ENCODE data around the gene CREB3L1.
A peak's percentile ranks its signal among the peaks of the same experiment; 100 is the strongest.
"Not testable (repeated sequence)": the region's sequence is repeated elsewhere in the genome, so short reads cannot be mapped to it uniquely, and the experiment has no call there.

Gene CREB3L1

GRCh38 chr11:46296059-46296527 is 18.6 kb downstream of the CREB3L1 start:
- no peak for DNase-seq (ENCODE audit: low read depth in 2 of 2)

GRCh38 chr11:46296528-46297448 is 19.3 kb downstream of the CREB3L1 start:
- DNase-seq (ENCODE audit: low read depth in 2 of 2) = no peak

GRCh38 chr11:46298699-46299433 is 21.4 kb downstream of the CREB3L1 start:
- DNase-seq (ENCODE audit: low read depth in 2 of 2) = no peak

- DNase-seq (ENCODE audit: low read depth in 2 of 2) = no peak
Measured at GRCh38 chr11:46299451-46299961, 22.0 kb downstream of the CREB3L1 start.

GRCh38 chr11:46300270-46300669 is 22.8 kb downstream of the CREB3L1 start:
- DNase-seq (ENCODE audit: low read depth in 2 of 2) = no peak

GRCh38 chr11:46302866-46303265 is 25.4 kb downstream of the CREB3L1 start:
- DNase-seq (ENCODE audit: low read depth in 2 of 2) = no peak

- DNase-seq (ENCODE audit: low read depth in 2 of 2) = not testable (repeated sequence)
Measured at GRCh38 chr11:46304036-46304435, 26.6 kb downstream of the CREB3L1 start.

GRCh38 chr11:46304605-46305179 is 27.2 kb downstream of the CREB3L1 start:
- DNase-seq (ENCODE audit: low read depth in 2 of 2) = no peak

- no peak for DNase-seq (ENCODE audit: low read depth in 2 of 2)
Measured at GRCh38 chr11:46305295-46305694, 27.8 kb downstream of the CREB3L1 start.

GRCh38 chr11:46306296-46306853 is 28.9 kb downstream of the CREB3L1 start:
- no peak for DNase-seq (ENCODE audit: low read depth in 2 of 2)

GRCh38 chr11:46307369-46307768 is 29.9 kb downstream of the CREB3L1 start:
- DNase-seq (ENCODE audit: low read depth in 2 of 2) = no peak

- no peak for DNase-seq (ENCODE audit: low read depth in 2 of 2)
Measured at GRCh38 chr11:46307785-46308341, 30.4 kb downstream of the CREB3L1 start.

- DNase-seq (ENCODE audit: low read depth in 2 of 2) = peak; percentile 47 to 62
Measured at GRCh38 chr11:46308631-46309419, 31.4 kb downstream of the CREB3L1 start.

GRCh38 chr11:46309814-46310259 is 32.4 kb downstream of the CREB3L1 start:
- no peak for DNase-seq (ENCODE audit: low read depth in 2 of 2)

- DNase-seq (ENCODE audit: low read depth in 2 of 2) = peak; percentile 62 to 70
Measured at GRCh38 chr11:46315033-46315738, 37.7 kb downstream of the CREB3L1 start.

GRCh38 chr11:46315783-46316563 is 38.5 kb downstream of the CREB3L1 start:
- DNase-seq (ENCODE audit: low read depth in 2 of 2) = no peak

GRCh38 chr11:46319074-46319453 is 41.6 kb downstream of the CREB3L1 start:
- no peak for DNase-seq (ENCODE audit: low read depth in 2 of 2)

GRCh38 chr11:46321757-46322156 is 44.3 kb downstream of the CREB3L1 start:
- DNase-seq (ENCODE audit: low read depth in 2 of 2) = no peak

- no peak for DNase-seq (ENCODE audit: low read depth in 2 of 2)
Measured at GRCh38 chr11:46322759-46323158, 45.3 kb downstream of the CREB3L1 start.
